Lower leg skin (tissue), 4 donors: ENCODE data around the gene SMCR8. TPM values are rescaled to one million over a fixed set of nuclear protein-coding genes. Genes with fewer than 3 reads are reported as not detected.

Experiments used
- DNase-seq, 2 donors: peaks; one replicate each; pipeline ENCODE4 v3.0.0-alpha.2; 2019; ENCODE audit warnings: low spot score in 2 of 2
- H3K4me3 ChIP-seq: fragments of 200-600 bp; sonication (generic); 2 replicates; pipeline ENCODE4 v1.5.1; 2017; ENCODE audit warnings: mild to moderate bottlenecking, low read depth; ENCODE audit not compliant: poor library complexity, severe bottlenecking
- POLR2A ChIP-seq, 2 donors: fragments of 450-650 bp; IDR thresholded peaks; one replicate each; pipeline ENCODE4 v1.6.1; 2016 to 2017; ENCODE audit warnings: antibody characterized with exemption in 2 of 2, mild to moderate bottlenecking in 1 of 2, moderate library complexity in 1 of 2
- WGBS, 2 donors: methylation state at CpG; one replicate each; pipeline ENCODE4 v1.1.5; 2018; 5-methylcytosine and 5-hydroxymethylcytosine counted together
- intact Hi-C: fragments of 100-400 bp; cut with DNase I; formaldehyde crosslinking; loops from one replicate; pipeline ENCODE4 v1.15.0; 2023; ENCODE audit warnings: low total_unique reads
- total RNA-seq, 4 donors: library from RNA; depleted of rRNA; stranded (reverse); fragments of >200 nt; gene quantifications; one replicate each; pipeline ENCODE4 v1.1.0, GENCODE V29; 2016
- TF ChIP-seq, protein P1 (sequence below), 3 donors: fragments of 450-650 bp; IDR thresholded peaks; one replicate each; pipeline ENCODE4 v1.5.1; 2016; ENCODE audit warnings: antibody characterized with exemption in 3 of 3, mild to moderate bottlenecking in 3 of 3, moderate library complexity in 2 of 3

SMCR8 gene
- total RNA-seq, 4 donors from 2014 or later = 14.0 to 23.7 (median 18.4) TPM

- H3K4me3 ChIP-seq = peak overlapping the region; percentile 75
- 7% methylated on average over 18 of the region's 18 CpGs for WGBS, 2 donors
- TF ChIP-seq POLR2A (IDR thresholded peaks at IDR 0.05) = no peak
- TF ChIP-seq, protein P1, sequence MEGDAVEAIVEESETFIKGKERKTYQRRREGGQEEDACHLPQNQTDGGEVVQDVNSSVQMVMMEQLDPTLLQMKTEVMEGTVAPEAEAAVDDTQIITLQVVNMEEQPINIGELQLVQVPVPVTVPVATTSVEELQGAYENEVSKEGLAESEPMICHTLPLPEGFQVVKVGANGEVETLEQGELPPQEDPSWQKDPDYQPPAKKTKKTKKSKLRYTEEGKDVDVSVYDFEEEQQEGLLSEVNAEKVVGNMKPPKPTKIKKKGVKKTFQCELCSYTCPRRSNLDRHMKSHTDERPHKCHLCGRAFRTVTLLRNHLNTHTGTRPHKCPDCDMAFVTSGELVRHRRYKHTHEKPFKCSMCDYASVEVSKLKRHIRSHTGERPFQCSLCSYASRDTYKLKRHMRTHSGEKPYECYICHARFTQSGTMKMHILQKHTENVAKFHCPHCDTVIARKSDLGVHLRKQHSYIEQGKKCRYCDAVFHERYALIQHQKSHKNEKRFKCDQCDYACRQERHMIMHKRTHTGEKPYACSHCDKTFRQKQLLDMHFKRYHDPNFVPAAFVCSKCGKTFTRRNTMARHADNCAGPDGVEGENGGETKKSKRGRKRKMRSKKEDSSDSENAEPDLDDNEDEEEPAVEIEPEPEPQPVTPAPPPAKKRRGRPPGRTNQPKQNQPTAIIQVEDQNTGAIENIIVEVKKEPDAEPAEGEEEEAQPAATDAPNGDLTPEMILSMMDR (IDR thresholded peaks at IDR 0.05) = no peak
- intact Hi-C loops = no loop called here
- DNase-seq = no peak
These were observed 449 bp downstream of the SMCR8 start for GRCh38 chr17:18315562-18315922.

DNA sequence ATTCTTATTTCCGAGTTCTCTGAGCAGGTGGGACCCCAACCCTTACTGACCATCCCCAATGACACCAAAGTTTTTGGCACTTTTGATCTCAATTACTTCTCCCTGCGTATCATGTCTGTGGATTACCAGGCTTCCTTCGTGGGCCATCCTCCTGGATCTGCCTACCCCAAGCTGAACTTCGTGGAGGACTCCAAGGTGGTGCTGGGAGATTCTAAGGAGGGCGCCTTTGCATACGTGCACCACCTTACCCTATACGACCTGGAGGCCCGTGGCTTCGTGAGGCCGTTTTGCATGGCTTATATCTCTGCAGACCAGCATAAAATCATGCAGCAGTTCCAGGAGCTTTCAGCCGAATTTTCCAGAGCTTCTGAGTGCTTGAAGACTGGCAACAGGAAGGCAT lies 868 bp downstream of the SMCR8 start:
- TF ChIP-seq, protein P1 (IDR thresholded peaks at IDR 0.05) = no peak
- WGBS, 2 donors = 69 to 70% methylated on average over 11 of the region's 11 CpGs
- no peak for DNase-seq
- intact Hi-C loops = no loop called here
- H3K4me3 ChIP-seq = peak overlapping the region; percentile 75

GRCh38 chr17:18318117-18318516 lies 3.0 kb downstream of the SMCR8 start:
- no peak overlapping the region for H3K4me3 ChIP-seq
- no peak for DNase-seq
- no peak for TF ChIP-seq POLR2A (IDR thresholded peaks at IDR 0.05)
- TF ChIP-seq, protein P1 (IDR thresholded peaks at IDR 0.05) = no peak
- intact Hi-C loops = no loop called here
- WGBS, 2 donors = 78 to 83% methylated on average over 7 of the region's 7 CpGs

DNA sequence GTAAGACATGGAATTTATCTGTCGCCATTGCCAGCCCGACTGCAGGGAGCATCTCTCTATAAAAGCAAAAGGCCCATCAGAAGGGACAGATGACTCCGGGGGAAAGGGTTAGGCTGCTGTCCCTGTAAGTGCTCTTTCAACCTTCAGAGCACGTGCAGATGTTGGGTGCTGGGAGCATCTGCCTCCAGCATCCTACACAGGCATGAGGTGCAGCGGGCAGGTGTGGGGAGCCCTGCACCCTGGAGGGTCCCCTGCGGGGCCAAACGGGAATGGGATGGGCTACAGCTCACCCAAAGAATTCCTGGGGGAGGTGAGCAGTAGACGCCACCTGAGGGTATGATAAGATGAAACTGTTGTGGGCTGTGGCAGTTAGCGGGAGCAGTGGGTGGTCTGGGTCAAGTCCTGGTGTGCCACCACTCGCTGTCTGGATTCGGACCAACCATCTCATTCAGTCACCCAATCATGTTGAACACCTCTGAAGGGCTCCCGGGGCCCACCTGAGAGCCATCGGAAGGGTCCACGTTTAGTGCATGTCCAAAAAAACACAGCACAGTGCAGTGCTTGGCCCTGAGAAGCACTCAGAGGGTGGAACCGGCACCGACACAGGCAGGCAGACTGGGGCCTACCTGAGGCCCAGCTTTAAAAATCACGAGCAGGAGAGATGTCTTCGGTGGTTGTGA lies 3.8 kb downstream of the SMCR8 start:
- intact Hi-C loops = no loop called here
- H3K4me3 ChIP-seq = no peak overlapping the region
- 75 to 77% methylated on average over 18 of the region's 18 CpGs for WGBS, 2 donors
- no peak for DNase-seq
- TF ChIP-seq POLR2A (IDR thresholded peaks at IDR 0.05) = no peak
- TF ChIP-seq, protein P1 (IDR thresholded peaks at IDR 0.05) = no peak

- intact Hi-C loops = no loop called here
- DNase-seq = no peak
- H3K4me3 ChIP-seq = no peak overlapping the region
- 59 to 61% methylated on average over 12 to 13 of the region's 13 CpGs for WGBS, 2 donors
- TF ChIP-seq, protein P1 (IDR thresholded peaks at IDR 0.05) = no peak
- TF ChIP-seq POLR2A (IDR thresholded peaks at IDR 0.05) = no peak
These were observed 4.6 kb downstream of the SMCR8 start for GRCh38 chr17:18319604-18320256.
